Measurements from ENCODE around the gene APBB3. TPM values are rescaled to one million over a fixed set of nuclear protein-coding genes. Genes with fewer than 3 reads are reported as not detected.

Gene APBB3
- total RNA-seq, 1 experiment from 2014 or later = 22.7 TPM

DNA sequence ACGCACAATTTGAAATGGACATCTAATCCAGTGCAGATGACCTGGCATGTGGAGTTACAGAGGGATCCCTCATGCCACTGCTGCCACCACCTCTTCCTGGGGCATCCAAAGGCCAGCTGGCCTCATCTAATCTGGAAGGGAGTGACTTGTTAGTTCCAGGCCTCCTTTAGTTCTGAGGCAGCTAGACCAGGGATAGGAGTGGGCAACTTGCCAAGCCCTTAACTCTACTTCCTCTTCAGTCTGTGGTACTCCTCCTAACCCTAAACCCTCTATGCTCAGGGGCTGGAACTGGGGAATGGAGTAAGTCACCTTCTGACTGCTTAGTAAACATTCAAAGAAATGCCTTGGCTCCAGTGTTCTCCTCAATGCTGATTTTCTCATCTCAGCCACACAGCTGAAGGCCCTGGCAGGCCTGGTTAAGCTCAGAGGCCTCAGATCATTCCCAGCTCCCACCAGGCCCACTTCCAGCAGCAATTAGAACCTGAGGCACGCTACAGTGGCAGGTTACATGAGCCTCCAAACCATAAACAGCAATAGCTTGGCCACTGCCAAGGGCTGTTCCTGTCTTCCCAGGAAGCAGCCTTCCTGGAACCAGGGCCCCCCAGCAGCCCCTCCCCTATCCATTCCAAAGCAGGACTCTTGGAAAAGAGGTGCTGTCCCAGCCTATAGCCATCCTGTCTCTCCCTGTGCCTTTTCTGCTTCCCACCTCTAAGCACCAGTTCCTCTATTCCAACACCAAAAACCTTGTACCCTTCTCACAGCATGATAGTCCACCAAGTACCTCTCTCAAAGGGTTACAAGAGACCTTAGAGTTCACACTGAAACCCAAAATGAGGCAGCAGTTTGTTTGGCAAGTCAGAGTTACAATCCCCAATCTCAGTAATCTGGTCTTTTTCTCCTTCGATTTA is 14.9 kb downstream of the APBB3 start:
- no TSS peak for BruUV-seq (replicated peaks)
- Mint-ChIP-seq H3K9me3 (ENCODE audit: unreplicated experiment) (no peaks in the 10 kb centered on the region), H3K27ac (ENCODE audit: low read depth, unreplicated experiment) (peak overlapping the region; percentile 80), H3K4me3 (ENCODE audit: unreplicated experiment) (peak overlapping the region; percentile 77), H3K36me3 (ENCODE audit: insufficient read depth, unreplicated experiment) (peaks cover 81% of the 10 kb centered on the region), H3K27me3 (ENCODE audit: insufficient read depth, unreplicated experiment) (no peaks in the 10 kb centered on the region), H3K4me1 (ENCODE audit: insufficient read depth, unreplicated experiment) (peaks cover 42% of the 10 kb centered on the region)
- ChIA-PET POLR2A (interaction anchor here (0.6 to 6.1 kb wide), 10 partner anchors 11 to 1560 kb away, joined by 3 to 188 read pairs (median 4); partner anchors contain the start of genes APBB3, HARS1, HARS2 and IK), CTCF (interaction anchor here (0.6 to 3.3 kb wide), 10 partner anchors 12 to 392 kb away, joined by 3 to 42 read pairs (median 6); partner anchors contain the start of genes IK, NDUFA2 and TMCO6)
- intact Hi-C loops (cut with micrococcal nuclease) = loop anchor here (5.0 to 10.0 kb wide), 2 partner anchors 147 to 305 kb away; partner anchors contain the start of gene ANKHD1
- peak; percentile 35 for DNase-seq (ENCODE audit: unreplicated experiment)
- TF ChIP-seq, protein P1, sequence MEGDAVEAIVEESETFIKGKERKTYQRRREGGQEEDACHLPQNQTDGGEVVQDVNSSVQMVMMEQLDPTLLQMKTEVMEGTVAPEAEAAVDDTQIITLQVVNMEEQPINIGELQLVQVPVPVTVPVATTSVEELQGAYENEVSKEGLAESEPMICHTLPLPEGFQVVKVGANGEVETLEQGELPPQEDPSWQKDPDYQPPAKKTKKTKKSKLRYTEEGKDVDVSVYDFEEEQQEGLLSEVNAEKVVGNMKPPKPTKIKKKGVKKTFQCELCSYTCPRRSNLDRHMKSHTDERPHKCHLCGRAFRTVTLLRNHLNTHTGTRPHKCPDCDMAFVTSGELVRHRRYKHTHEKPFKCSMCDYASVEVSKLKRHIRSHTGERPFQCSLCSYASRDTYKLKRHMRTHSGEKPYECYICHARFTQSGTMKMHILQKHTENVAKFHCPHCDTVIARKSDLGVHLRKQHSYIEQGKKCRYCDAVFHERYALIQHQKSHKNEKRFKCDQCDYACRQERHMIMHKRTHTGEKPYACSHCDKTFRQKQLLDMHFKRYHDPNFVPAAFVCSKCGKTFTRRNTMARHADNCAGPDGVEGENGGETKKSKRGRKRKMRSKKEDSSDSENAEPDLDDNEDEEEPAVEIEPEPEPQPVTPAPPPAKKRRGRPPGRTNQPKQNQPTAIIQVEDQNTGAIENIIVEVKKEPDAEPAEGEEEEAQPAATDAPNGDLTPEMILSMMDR (IDR thresholded peaks at IDR 0.05; ENCODE audit: unreplicated experiment) = no peak

- ChIA-PET CTCF (interaction anchor here (0.6 to 3.3 kb wide), 17 partner anchors 9 to 391 kb away, joined by 3 to 42 read pairs (median 6); partner anchors contain the start of genes APBB3, IK, NDUFA2 and SRA1), POLR2A (interaction anchor here (0.6 to 6.1 kb wide), 14 partner anchors 12 to 1561 kb away, joined by 3 to 188 read pairs (median 10); partner anchors contain the start of genes ANKHD1, APBB3, HARS1 and HARS2)
- H3K27ac Mint-ChIP-seq (ENCODE audit: low read depth, unreplicated experiment) = peak overlapping the region; percentile 80
- peaks cover 87% of the 10 kb centered on the region for H3K36me3 Mint-ChIP-seq (ENCODE audit: insufficient read depth, unreplicated experiment)
- no peaks in the 10 kb centered on the region for H3K9me3 Mint-ChIP-seq (ENCODE audit: unreplicated experiment)
- H3K4me3 Mint-ChIP-seq (ENCODE audit: unreplicated experiment) = peak overlapping the region; percentile 77
- peaks cover 35% of the 10 kb centered on the region for H3K4me1 Mint-ChIP-seq (ENCODE audit: insufficient read depth, unreplicated experiment)
- no peaks in the 10 kb centered on the region for H3K27me3 Mint-ChIP-seq (ENCODE audit: insufficient read depth, unreplicated experiment)
- DNase-seq (ENCODE audit: unreplicated experiment) = no peak
- intact Hi-C loops (cut with micrococcal nuclease) = loop anchor here (5.0 to 10.0 kb wide), 2 partner anchors 146 to 304 kb away; partner anchors contain the start of gene ANKHD1
- BruUV-seq (replicated peaks) = no TSS peak
- TF ChIP-seq, protein P1 (IDR thresholded peaks at IDR 0.05; ENCODE audit: unreplicated experiment) = no peak
Observed at GRCh38 chr5:140548791-140549190, 15.6 kb downstream of the APBB3 start.

GRCh38 chr5:140548300-140548688 is 16.1 kb downstream of the APBB3 start:
- H3K36me3 Mint-ChIP-seq (ENCODE audit: insufficient read depth, unreplicated experiment) = peaks cover 87% of the 10 kb centered on the region
- peaks cover 30% of the 10 kb centered on the region for H3K4me1 Mint-ChIP-seq (ENCODE audit: insufficient read depth, unreplicated experiment)
- TF ChIP-seq, protein P1 (IDR thresholded peaks at IDR 0.05; ENCODE audit: unreplicated experiment) = no peak
- intact Hi-C loops (cut with micrococcal nuclease) = loop anchor here (5.0 to 10.0 kb wide), 2 partner anchors 146 to 303 kb away; partner anchors contain the start of gene ANKHD1
- ChIA-PET POLR2A (interaction anchor here (0.7 to 6.1 kb wide), 22 partner anchors 11 to 176 kb away, joined by 3 to 188 read pairs (median 8); partner anchors contain the start of genes ANKHD1, APBB3, CD14 and HARS1), CTCF (interaction anchor here (0.6 to 3.3 kb wide), 19 partner anchors 10 to 182 kb away, joined by 3 to 42 read pairs (median 6); partner anchors contain the start of genes APBB3, IK, NDUFA2 and SRA1)
- H3K4me3 Mint-ChIP-seq (ENCODE audit: unreplicated experiment) = peak overlapping the region; percentile 77
- H3K27me3 Mint-ChIP-seq (ENCODE audit: insufficient read depth, unreplicated experiment) = no peaks in the 10 kb centered on the region
- H3K27ac Mint-ChIP-seq (ENCODE audit: low read depth, unreplicated experiment) = peak overlapping the region; percentile 80
- H3K9me3 Mint-ChIP-seq (ENCODE audit: unreplicated experiment) = no peaks in the 10 kb centered on the region
- no peak for DNase-seq (ENCODE audit: unreplicated experiment)
- BruUV-seq (replicated peaks) = no TSS peak
